Osteoblast (primary cell): ENCODE data around the gene TACR2. TPM values are rescaled to one million over a fixed set of nuclear protein-coding genes. Genes with fewer than 3 reads are reported as not detected.
A peak's percentile ranks its signal among the peaks of the same experiment; 100 is the strongest.

Experiments
- DNase-seq: peaks from one replicate; pipeline ENCODE4 v3.0.0; 2011; ENCODE audit warnings: low spot score, mixed read lengths; ENCODE audit not compliant: insufficient read length; ENCODE audit errors: missing footprints
- H2AFZ ChIP-seq: 2 replicates; pipeline ENCODE4 v1.6.0; 2011; ENCODE audit warnings: mild to moderate bottlenecking, low read length
- H3K27ac ChIP-seq: 2 replicates; pipeline ENCODE4 v1.5.1; 2011; ENCODE audit warnings: mild to moderate bottlenecking, low read depth, low read length, moderate library complexity
- H3K27me3 ChIP-seq: 2 replicates; pipeline ENCODE4 v1.6.0; 2012; ENCODE audit warnings: mild to moderate bottlenecking, control low read depth, inconsistent platforms, low read length, moderate library complexity; ENCODE audit not compliant: insufficient read depth
- H3K36me3 ChIP-seq: 2 replicates; pipeline ENCODE4 v1.5.1; 2011; ENCODE audit warnings: mild to moderate bottlenecking, low read length, control low read depth, moderate library complexity; ENCODE audit not compliant: insufficient read depth
- H3K4me1 ChIP-seq: 2 replicates; pipeline ENCODE4 v1.5.1; 2011; ENCODE audit warnings: mild to moderate bottlenecking, low read length, control low read depth, moderate library complexity; ENCODE audit not compliant: insufficient read depth
- H3K4me2 ChIP-seq: 2 replicates; pipeline ENCODE4 v1.6.0; 2011; ENCODE audit warnings: mild to moderate bottlenecking, low read length; ENCODE audit not compliant: insufficient read depth
- H3K4me3 ChIP-seq: fragments of 200-600 bp; sonication (generic); 3 replicates; pipeline ENCODE4 v1.5.1; 2012; ENCODE audit warnings: mild to moderate bottlenecking, low read length, inconsistent platforms; ENCODE audit not compliant: insufficient read depth
- H3K79me2 ChIP-seq: 2 replicates; pipeline ENCODE4 v1.6.0; 2012; ENCODE audit warnings: mild to moderate bottlenecking, low read length, control low read depth, inconsistent platforms; ENCODE audit not compliant: insufficient read depth
- H3K9me3 ChIP-seq: 2 replicates; pipeline ENCODE4 v1.5.1; 2011; ENCODE audit warnings: low read depth, low read length, control low read depth
- H4K20me1 ChIP-seq: 2 replicates; pipeline ENCODE4 v1.6.0; 2012; ENCODE audit warnings: mild to moderate bottlenecking, low read length, control low read depth; ENCODE audit not compliant: insufficient read depth
- CTCF ChIP-seq: IDR thresholded peaks from 2 replicates; pipeline ENCODE4 v1.5.1; 2011; ENCODE audit warnings: mild to moderate bottlenecking, low read depth, low read length, moderate library complexity; ENCODE audit errors: extremely low read depth
- total RNA-seq: library from RNA; depleted of rRNA; stranded (reverse); fragments of >200 nt; gene quantifications from 2 replicates; pipeline ENCODE4 v1.2.3, GENCODE V29; 2012

TACR2 gene
- total RNA-seq, 1 donor, result 0.36 TPM

- Histone ChIP-seq H3K9me3 (no peaks in the 10 kb centered on the region), H3K36me3 (peaks cover 60% of the 10 kb centered on the region), H3K27ac (no peak overlapping the region), H3K27me3 (no peaks in the 10 kb centered on the region), H3K79me2 (peaks cover 18% of the 10 kb centered on the region), H3K4me2 (no peak overlapping the region), H2AFZ (no peak overlapping the region), H3K4me1 (peaks cover 10% of the 10 kb centered on the region), H4K20me1 (peaks cover 4% of the 10 kb centered on the region), H3K4me3 (no peak overlapping the region)
- DNase-seq, result peak; percentile 42
- TF ChIP-seq CTCF, result no peak
Measured at GRCh38 chr10:69394020-69394419, 22.7 kb downstream of the TACR2 start.

GRCh38 chr10:69392481-69393000 is 24.2 kb downstream of the TACR2 start:
- H3K4me1 ChIP-seq, result peaks cover 10% of the 10 kb centered on the region
- no peaks in the 10 kb centered on the region for H3K27me3 ChIP-seq
- peaks cover 69% of the 10 kb centered on the region for H3K36me3 ChIP-seq
- no peaks in the 10 kb centered on the region for H4K20me1 ChIP-seq
- no peak overlapping the region for H3K4me2 ChIP-seq
- H2AFZ ChIP-seq, result no peak overlapping the region
- peak overlapping the region; percentile 17 for H3K27ac ChIP-seq
- DNase-seq, result peak; percentile 95
- H3K79me2 ChIP-seq, result peaks cover 14% of the 10 kb centered on the region
- H3K9me3 ChIP-seq, result no peaks in the 10 kb centered on the region
- H3K4me3 ChIP-seq, result no peak overlapping the region
- TF ChIP-seq CTCF, result peak; percentile 95

- Histone ChIP-seq H2AFZ (no peak overlapping the region), H4K20me1 (no peaks in the 10 kb centered on the region), H3K79me2 (peaks cover 15% of the 10 kb centered on the region), H3K4me3 (no peak overlapping the region), H3K27me3 (no peaks in the 10 kb centered on the region), H3K9me3 (no peaks in the 10 kb centered on the region), H3K4me2 (no peak overlapping the region), H3K27ac (no peak overlapping the region), H3K36me3 (peaks cover 74% of the 10 kb centered on the region), H3K4me1 (peaks cover 10% of the 10 kb centered on the region)
- no peak for TF ChIP-seq CTCF
- no peak for DNase-seq
Measured at GRCh38 chr10:69391158-69391557, 25.6 kb downstream of the TACR2 start.

- H3K27ac ChIP-seq, result no peak overlapping the region
- TF ChIP-seq CTCF, result no peak
- peaks cover 75% of the 10 kb centered on the region for H3K36me3 ChIP-seq
- H2AFZ ChIP-seq, result no peak overlapping the region
- DNase-seq, result no peak
- no peaks in the 10 kb centered on the region for H3K9me3 ChIP-seq
- H3K4me3 ChIP-seq, result no peak overlapping the region
- peaks cover 24% of the 10 kb centered on the region for H3K79me2 ChIP-seq
- peaks cover 10% of the 10 kb centered on the region for H3K4me1 ChIP-seq
- no peak overlapping the region for H3K4me2 ChIP-seq
- H4K20me1 ChIP-seq, result peaks cover 4% of the 10 kb centered on the region
- no peaks in the 10 kb centered on the region for H3K27me3 ChIP-seq
Measured at GRCh38 chr10:69389827-69390490, 26.8 kb downstream of the TACR2 start.
